ENCODE data around the gene GLI2.

The GLI2 gene

GRCh38 chr2:120735746-120736170 lies at the start of gene GLI2:
Gene GLI2 (plus strand): TSS chr2:120735868. CDS start chr2:120797321, 61,453 bp downstream.
- DNase-seq (ENCODE audit: low read depth): peak; percentile 95

- DNase-seq (ENCODE audit: low read depth): no peak
Measured at GRCh38 chr2:120685974-120686297, 49.7 kb upstream of the GLI2 start.

GRCh38 chr2:120686511-120687168 lies 49.0 kb upstream of the GLI2 start:
- no peak for DNase-seq (ENCODE audit: low read depth)

GRCh38 chr2:120687210-120687609 lies 48.5 kb upstream of the GLI2 start:
- no peak for DNase-seq (ENCODE audit: low read depth)

GRCh38 chr2:120690521-120690920 lies 45.1 kb upstream of the GLI2 start:
- DNase-seq (ENCODE audit: low read depth): no peak

GRCh38 chr2:120691410-120691809 lies 44.3 kb upstream of the GLI2 start:
- no peak for DNase-seq (ENCODE audit: low read depth)

- no peak for DNase-seq (ENCODE audit: low read depth)
Measured at GRCh38 chr2:120692691-120693090, 43.0 kb upstream of the GLI2 start.

GRCh38 chr2:120693121-120693520 lies 42.5 kb upstream of the GLI2 start:
- DNase-seq (ENCODE audit: low read depth): no peak

GRCh38 chr2:120694034-120694433 lies 41.6 kb upstream of the GLI2 start:
- no peak for DNase-seq (ENCODE audit: low read depth)

GRCh38 chr2:120697471-120697870 lies 38.2 kb upstream of the GLI2 start:
- DNase-seq (ENCODE audit: low read depth): no peak

- DNase-seq (ENCODE audit: low read depth): no peak
Measured at GRCh38 chr2:120699292-120699691, 36.4 kb upstream of the GLI2 start.

GRCh38 chr2:120700659-120701058 lies 35.0 kb upstream of the GLI2 start:
- DNase-seq (ENCODE audit: low read depth): no peak

- DNase-seq (ENCODE audit: low read depth): no peak
Measured at GRCh38 chr2:120701096-120701495, 34.6 kb upstream of the GLI2 start.

GRCh38 chr2:120701499-120701898 lies 34.2 kb upstream of the GLI2 start:
- no peak for DNase-seq (ENCODE audit: low read depth)

- no peak for DNase-seq (ENCODE audit: low read depth)
Measured at GRCh38 chr2:120702061-120702460, 33.6 kb upstream of the GLI2 start.

- no peak for DNase-seq (ENCODE audit: low read depth)
Measured at GRCh38 chr2:120702801-120703200, 32.9 kb upstream of the GLI2 start.

- DNase-seq (ENCODE audit: low read depth): peak; percentile 58
Measured at GRCh38 chr2:120703330-120703994, 32.2 kb upstream of the GLI2 start.

- DNase-seq (ENCODE audit: low read depth): no peak
Measured at GRCh38 chr2:120704696-120705095, 31.0 kb upstream of the GLI2 start.

GRCh38 chr2:120707816-120708215 lies 27.9 kb upstream of the GLI2 start:
- DNase-seq (ENCODE audit: low read depth): no peak

- no peak for DNase-seq (ENCODE audit: low read depth)
Measured at GRCh38 chr2:120708944-120709607, 26.6 kb upstream of the GLI2 start.

- no peak for DNase-seq (ENCODE audit: low read depth)
Measured at GRCh38 chr2:120709608-120710041, 26.0 kb upstream of the GLI2 start.

GRCh38 chr2:120710256-120710655 lies 25.4 kb upstream of the GLI2 start:
- DNase-seq (ENCODE audit: low read depth): peak; percentile 63

- no peak for DNase-seq (ENCODE audit: low read depth)
Measured at GRCh38 chr2:120711694-120712093, 24.0 kb upstream of the GLI2 start.
